HepG2 (cell line): ENCODE results near the gene NMU. TPM values are rescaled to one million over a fixed set of nuclear protein-coding genes. Genes with fewer than 3 reads are reported as not detected.

Experiments
- ATAC-seq: fragments of 200-7000 bp; cut with Tn5 transposase; 3 replicates; pipeline ENCODE4 v1.9.1; 2020; ENCODE audit warnings: mild to moderate bottlenecking, moderate library complexity
- BruUV-seq: library from RNA; stranded (reverse); fragments of 400-500 nt; replicated peaks from 2 replicates; lab custom pipeline; 2021; lab: Mats Ljungman, UMichigan
- CTCF ChIA-PET: fragments of 300-600 bp; formaldehyde crosslinking; extraction: SDS; loops from one replicate; lab custom pipeline; 2021; ENCODE audit warnings: low total read pairs, inconsistent platforms, low intra/inter-chr PET ratio; lab: Yijun Ruan, JAX
- POLR2A ChIA-PET: fragments of 350-600 bp; sonication (Branson Sonifier 250); formaldehyde crosslinking; loops from one replicate; lab custom pipeline; 2020; ENCODE audit warnings: antibody characterized with exemption, inconsistent platforms; lab: Yijun Ruan, JAX
- DNase-seq: peaks from one replicate; pipeline ENCODE4 v3.0.0-alpha.2; 2015; ENCODE audit warnings: low spot score
- FAIRE-seq: peaks from 3 replicates; lab custom pipeline; 2011; peaks lifted over from hg19 to GRCh38; lab: Jason Lieb, UNC
- H2AFZ ChIP-seq: one replicate; pipeline ENCODE4 v1.6.1; 2011; ENCODE audit warnings: low read length, inconsistent platforms
- H3K27ac ChIP-seq: fragments of 300-600 bp; 3 replicates; pipeline ENCODE4 v1.8.0; 2011; ENCODE audit warnings: mixed run types, mild to moderate bottlenecking, mixed read lengths, low read length, inconsistent platforms; ENCODE audit not compliant: insufficient read depth; ENCODE audit errors: extremely low read length
- H3K27me3 ChIP-seq, 2 experiments: fragments of 200-600 bp in 1 of 2; 2 replicates in 1 of 2; 3 replicates in 1 of 2; pipeline versions ENCODE4 v1.6.0 to v1.8.0; 2011; ENCODE audit warnings: low read length in 2 of 2, mild to moderate bottlenecking in 2 of 2, moderate library complexity in 2 of 2, inconsistent platforms in 1 of 2; ENCODE audit not compliant: insufficient read depth in 2 of 2, control insufficient read depth in 1 of 2
- H3K36me3 ChIP-seq, 2 experiments: fragments of 200-600 bp in 1 of 2; replicated peaks in 1 of 2; 2 replicates in 1 of 2; 3 replicates in 1 of 2; pipeline versions ENCODE4 v1.5.1 to v1.8.0; 2011; ENCODE audit warnings: low read length in 2 of 2, inconsistent platforms in 1 of 2; ENCODE audit not compliant: insufficient read depth in 2 of 2, control insufficient read depth in 1 of 2
- H3K4me1 ChIP-seq: 2 replicates; pipeline ENCODE4 v1.5.1; 2012; ENCODE audit warnings: low read length, inconsistent platforms; ENCODE audit not compliant: insufficient read depth
- H3K4me2 ChIP-seq: 2 replicates; pipeline ENCODE4 v1.6.0; 2011; ENCODE audit warnings: low read depth, low read length, inconsistent platforms
- H3K4me3 ChIP-seq, 3 experiments: fragments of 200-600 bp in 1 of 3; sonication (generic), shearing (Covaris generic) in 1 of 3; replicated peaks in 1 of 3; 2 replicates each; pipeline ENCODE4 v1.5.1; 2011 to 2016; ENCODE audit warnings: low read length in 3 of 3, inconsistent platforms in 2 of 3, low read depth in 2 of 3, mild to moderate bottlenecking in 2 of 3, control low read depth in 1 of 3, mixed read lengths in 1 of 3; ENCODE audit not compliant: insufficient read depth in 1 of 3
- H3K79me2 ChIP-seq: one replicate; pipeline ENCODE4 v1.6.1; 2011; ENCODE audit warnings: low read length, inconsistent platforms; ENCODE audit not compliant: insufficient read depth
- H3K9ac ChIP-seq: 2 replicates; pipeline ENCODE4 v1.6.0; 2011; ENCODE audit warnings: mild to moderate bottlenecking, low read depth, low read length, inconsistent platforms; ENCODE audit not compliant: insufficient read depth
- H3K9me3 ChIP-seq: 2 replicates; pipeline ENCODE4 v1.5.1; 2012; ENCODE audit warnings: mild to moderate bottlenecking, low read length
- H4K20me1 ChIP-seq: 2 replicates; pipeline ENCODE4 v1.6.0; 2011; ENCODE audit warnings: inconsistent platforms, mild to moderate bottlenecking, low read length, moderate library complexity; ENCODE audit not compliant: insufficient read depth
- CREB1 ChIP-seq, 2 experiments: fragments of 450-650 bp in 1 of 2; IDR thresholded peaks; 2 replicates each; pipeline ENCODE4 v1.6.1; 2016 to 2017; ENCODE audit warnings: control low read depth in 1 of 2, mild to moderate bottlenecking in 1 of 2, missing compliant biosample characterization in 1 of 2, missing genetic modification characterization in 1 of 2
- EZH2 ChIP-seq: conservative IDR thresholded peaks from 2 replicates; pipeline ENCODE4 v1.6.1; 2012; ENCODE audit warnings: mild to moderate bottlenecking, low read depth, low read length, moderate library complexity
- WGBS: methylation state at CpG from one replicate; pipeline ENCODE4 v1.1.6; 2017; ENCODE audit warnings: low lambda C conversion rate; 5-methylcytosine and 5-hydroxymethylcytosine counted together
- in situ Hi-C: cut with HindIII; loops from 2 replicates; pipeline ENCODE4 v1.10.0; 2017; ENCODE audit warnings: low pct_unique_long_range_greater_than_20kb; ENCODE audit not compliant: extremely low pct_ligation_motif_present
- intact Hi-C: fragments of 100-400 bp; cut with micrococcal nuclease; formaldehyde crosslinking; loops from one replicate; pipeline ENCODE4 v1.10.0; 2022; ENCODE audit not compliant: unreplicated experiment
- polyA plus RNA-seq, 8 experiments: library from polyadenylated mRNA; depleted of rRNA in 3 of 8; stranded (reverse) in 7 of 8; unstranded in 1 of 8; fragments of >200 nt; fragmentation: Illumina TruSeq in 4 of 8; extraction: Trizol in 4 of 8; gene quantifications; 2 replicates each; pipeline versions ENCODE4 v1.2.1 to v1.2.3, GENCODE V29; 2011 to 2016; ENCODE audit warnings: low read depth in 4 of 8, missing spikeins in 1 of 8, mixed read lengths in 1 of 8; ENCODE audit not compliant: insufficient read depth in 1 of 8
- total RNA-seq, 5 experiments: library from RNA; depleted of rRNA; stranded (reverse); fragments of >200 nt; fragmentation: Illumina TruSeq; extraction: Trizol; gene quantifications; 2 replicates each; pipeline ENCODE4 v1.2.3, GENCODE V29; 2016; ENCODE audit warnings: low read depth in 1 of 5
- TF ChIP-seq, protein P1 (sequence below): sonication (generic); formaldehyde crosslinking; IDR thresholded peaks from 2 replicates; pipeline ENCODE4 v1.5.1; 2020; ENCODE audit warnings: mild to moderate bottlenecking, missing genetic modification reagents, borderline replicate concordance
- TF ChIP-seq, protein P2 (sequence below): sonication (generic); formaldehyde crosslinking; IDR thresholded peaks from 2 replicates; pipeline ENCODE4 v1.8.0; 2022; ENCODE audit warnings: low read depth, missing genetic modification reagents

NMU gene
- total and polyA plus RNA-seq, 2 of the 13 experiments (the other 11 are each of a cell fraction or from before 2014, with no cell fraction given): not detected

DNA sequence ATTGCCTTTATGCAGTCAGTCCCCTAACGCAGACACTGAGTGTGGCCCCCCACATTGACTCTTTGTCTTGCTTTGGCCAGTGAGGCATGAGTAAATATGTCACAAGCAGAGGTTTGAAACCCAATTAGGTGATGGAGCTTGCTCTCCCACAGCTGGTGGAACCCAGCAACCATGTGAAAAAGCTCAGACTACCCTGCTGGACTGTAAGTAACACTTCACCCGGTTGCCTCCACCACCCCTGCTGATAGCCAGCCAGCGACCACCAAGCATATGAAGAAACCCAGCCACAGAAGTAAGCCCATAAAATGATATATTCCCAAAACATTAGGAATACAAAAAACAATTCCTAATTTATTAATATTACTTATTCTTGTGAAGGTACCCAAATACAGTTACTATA is 22.5 kb downstream of the NMU start (continued):
- TF ChIP-seq, protein P1, sequence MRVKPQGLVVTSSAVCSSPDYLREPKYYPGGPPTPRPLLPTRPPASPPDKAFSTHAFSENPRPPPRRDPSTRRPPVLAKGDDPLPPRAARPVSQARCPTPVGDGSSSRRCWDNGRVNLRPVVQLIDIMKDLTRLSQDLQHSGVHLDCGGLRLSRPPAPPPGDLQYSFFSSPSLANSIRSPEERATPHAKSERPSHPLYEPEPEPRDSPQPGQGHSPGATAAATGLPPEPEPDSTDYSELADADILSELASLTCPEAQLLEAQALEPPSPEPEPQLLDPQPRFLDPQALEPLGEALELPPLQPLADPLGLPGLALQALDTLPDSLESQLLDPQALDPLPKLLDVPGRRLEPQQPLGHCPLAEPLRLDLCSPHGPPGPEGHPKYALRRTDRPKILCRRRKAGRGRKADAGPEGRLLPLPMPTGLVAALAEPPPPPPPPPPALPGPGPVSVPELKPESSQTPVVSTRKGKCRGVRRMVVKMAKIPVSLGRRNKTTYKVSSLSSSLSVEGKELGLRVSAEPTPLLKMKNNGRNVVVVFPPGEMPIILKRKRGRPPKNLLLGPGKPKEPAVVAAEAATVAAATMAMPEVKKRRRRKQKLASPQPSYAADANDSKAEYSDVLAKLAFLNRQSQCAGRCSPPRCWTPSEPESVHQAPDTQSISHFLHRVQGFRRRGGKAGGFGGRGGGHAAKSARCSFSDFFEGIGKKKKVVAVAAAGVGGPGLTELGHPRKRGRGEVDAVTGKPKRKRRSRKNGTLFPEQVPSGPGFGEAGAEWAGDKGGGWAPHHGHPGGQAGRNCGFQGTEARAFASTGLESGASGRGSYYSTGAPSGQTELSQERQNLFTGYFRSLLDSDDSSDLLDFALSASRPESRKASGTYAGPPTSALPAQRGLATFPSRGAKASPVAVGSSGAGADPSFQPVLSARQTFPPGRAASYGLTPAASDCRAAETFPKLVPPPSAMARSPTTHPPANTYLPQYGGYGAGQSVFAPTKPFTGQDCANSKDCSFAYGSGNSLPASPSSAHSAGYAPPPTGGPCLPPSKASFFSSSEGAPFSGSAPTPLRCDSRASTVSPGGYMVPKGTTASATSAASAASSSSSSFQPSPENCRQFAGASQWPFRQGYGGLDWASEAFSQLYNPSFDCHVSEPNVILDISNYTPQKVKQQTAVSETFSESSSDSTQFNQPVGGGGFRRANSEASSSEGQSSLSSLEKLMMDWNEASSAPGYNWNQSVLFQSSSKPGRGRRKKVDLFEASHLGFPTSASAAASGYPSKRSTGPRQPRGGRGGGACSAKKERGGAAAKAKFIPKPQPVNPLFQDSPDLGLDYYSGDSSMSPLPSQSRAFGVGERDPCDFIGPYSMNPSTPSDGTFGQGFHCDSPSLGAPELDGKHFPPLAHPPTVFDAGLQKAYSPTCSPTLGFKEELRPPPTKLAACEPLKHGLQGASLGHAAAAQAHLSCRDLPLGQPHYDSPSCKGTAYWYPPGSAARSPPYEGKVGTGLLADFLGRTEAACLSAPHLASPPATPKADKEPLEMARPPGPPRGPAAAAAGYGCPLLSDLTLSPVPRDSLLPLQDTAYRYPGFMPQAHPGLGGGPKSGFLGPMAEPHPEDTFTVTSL (CRISPR knock-in tag): no peak
- TF ChIP-seq EZH2: no peak

DNA sequence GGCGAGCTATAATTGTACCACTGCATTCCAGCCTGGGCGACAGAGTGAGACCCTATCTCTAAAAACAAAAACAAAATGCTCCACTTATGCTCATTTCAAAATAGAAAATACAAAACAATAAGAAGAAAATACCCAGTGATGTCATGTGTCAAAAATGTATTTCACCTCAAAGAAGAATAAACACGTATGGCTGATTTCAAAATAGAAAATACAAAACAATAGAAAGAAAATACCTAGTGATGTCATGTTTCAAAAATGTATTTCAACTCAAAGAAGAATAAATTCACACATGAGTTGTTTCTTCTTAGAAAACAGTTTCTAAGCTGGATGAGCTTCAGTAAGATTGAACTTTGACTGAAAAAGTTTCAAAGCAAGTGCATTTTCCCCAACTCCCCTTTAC is 23.8 kb downstream of the NMU start:
- H3K79me2 ChIP-seq: no peaks in the 10 kb centered on the region

More for the DNA sequence above, 23.8 kb downstream of the NMU start:
- no peaks in the 10 kb centered on the region for H3K4me1 ChIP-seq
- WGBS: 42% methylated on average over 3 of the region's 3 CpGs
- no peak overlapping the region for H3K4me3 ChIP-seq
- ATAC-seq (no peak), DNase-seq (no peak), FAIRE-seq (no peak)
- POLR2A ChIA-PET: no interaction called here
- no peaks in the 10 kb centered on the region for H4K20me1 ChIP-seq
- TF ChIP-seq, protein P2, sequence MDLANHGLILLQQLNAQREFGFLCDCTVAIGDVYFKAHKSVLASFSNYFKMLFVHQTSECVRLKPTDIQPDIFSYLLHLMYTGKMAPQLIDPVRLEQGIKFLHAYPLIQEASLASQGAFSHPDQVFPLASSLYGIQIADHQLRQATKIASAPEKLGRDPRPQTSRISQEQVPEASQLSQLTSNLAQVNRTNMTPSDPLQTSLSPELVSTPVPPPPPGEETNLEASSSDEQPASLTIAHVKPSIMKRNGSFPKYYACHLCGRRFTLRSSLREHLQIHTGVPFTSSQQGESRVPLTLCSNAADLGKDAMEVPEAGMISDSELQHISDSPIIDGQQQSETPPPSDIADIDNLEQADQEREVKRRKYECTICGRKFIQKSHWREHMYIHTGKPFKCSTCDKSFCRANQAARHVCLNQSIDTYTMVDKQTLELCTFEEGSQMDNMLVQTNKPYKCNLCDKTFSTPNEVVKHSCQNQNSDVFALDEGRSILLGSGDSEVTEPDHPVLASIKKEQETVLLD (CRISPR knock-in tag): no peak
- TF ChIP-seq CREB1 (IDR thresholded peaks at IDR 0.05) (peak; percentile 29; the same call in 1 of the 2 replicates), CREB1 (CRISPR knock-in tag; IDR thresholded peaks at IDR 0.05) (no peak)
- intact Hi-C loops: no loop called here
- no peaks in the 10 kb centered on the region for H3K27me3 ChIP-seq
- no peaks in the 10 kb centered on the region for H3K9me3 ChIP-seq
- CTCF ChIA-PET: no interaction called here
- no peaks in the 10 kb centered on the region for H3K36me3 ChIP-seq
- no peak overlapping the region for H3K27ac ChIP-seq
- no peak overlapping the region for H3K4me2 ChIP-seq
- in situ Hi-C loops: no loop called here
- no TSS peak for BruUV-seq
- no peak overlapping the region for H3K9ac ChIP-seq
- no peak overlapping the region for H2AFZ ChIP-seq
